GM21576 (cell line): Measurements from ENCODE around the gene PDE6H.

Source experiments
- ATAC-seq: cut with Tn5 transposase; IDR thresholded peaks from one replicate; pipeline ENCODE4 v1.9.1; 2021; ENCODE audit warnings: mild to moderate bottlenecking, moderate library complexity; ENCODE audit not compliant: unreplicated experiment

The PDE6H gene

GRCh38 chr12:14950982-14951746, 21.7 kb upstream of the PDE6H start:
- ATAC-seq, result no peak

GRCh38 chr12:14951851-14952250, 21.0 kb upstream of the PDE6H start:
- ATAC-seq, result no peak

GRCh38 chr12:14952299-14952921, 20.4 kb upstream of the PDE6H start:
- peak; percentile 57 for ATAC-seq

GRCh38 chr12:14953752-14954151, 19.1 kb upstream of the PDE6H start:
- no peak for ATAC-seq

GRCh38 chr12:14954269-14954668, 18.6 kb upstream of the PDE6H start:
- ATAC-seq, result no peak

- ATAC-seq, result peak; percentile 33
Observed at GRCh38 chr12:14956024-14956891, 16.6 kb upstream of the PDE6H start.

GRCh38 chr12:14956905-14957304, 15.9 kb upstream of the PDE6H start:
- ATAC-seq, result no peak

GRCh38 chr12:14957551-14958168, 15.2 kb upstream of the PDE6H start:
- ATAC-seq, result no peak

- ATAC-seq, result no peak
Observed at GRCh38 chr12:14958361-14959125, 14.3 kb upstream of the PDE6H start.

GRCh38 chr12:14959126-14959440, 13.8 kb upstream of the PDE6H start:
- no peak for ATAC-seq

GRCh38 chr12:14959463-14959862, 13.4 kb upstream of the PDE6H start:
- ATAC-seq, result no peak

- ATAC-seq, result no peak
Observed at GRCh38 chr12:14959916-14960496, 12.8 kb upstream of the PDE6H start.

- peak; percentile 32 for ATAC-seq
Observed at GRCh38 chr12:14960548-14961465, 12.0 kb upstream of the PDE6H start.

- peak; percentile 67 for ATAC-seq
Observed at GRCh38 chr12:14961466-14962152, 11.2 kb upstream of the PDE6H start, which contains the start of gene ARHGDIB. Gene ARHGDIB, minus strand, starts transcription at chr12:14961601. Its CDS starts 10,889 bp downstream, at chr12:14950712.

- no peak for ATAC-seq
Observed at GRCh38 chr12:14962153-14962539, 10.7 kb upstream of the PDE6H start.

- ATAC-seq, result no peak
Observed at GRCh38 chr12:14962797-14963196, 10.0 kb upstream of the PDE6H start.

GRCh38 chr12:14963520-14963919, 9.3 kb upstream of the PDE6H start:
- ATAC-seq, result no peak

GRCh38 chr12:14964406-14964805, 8.4 kb upstream of the PDE6H start:
- ATAC-seq, result no peak
